ENCODE measurements around the gene RHOH.

GRCh38 chr4:40157436-40157835 is 39.4 kb upstream of the RHOH start:
- no peak for TF ChIP-seq CTCF (IDR thresholded peaks at IDR 0.05)
- TF ChIP-seq POLR2A (IDR thresholded peaks at IDR 0.05; ENCODE audit: low read depth) = no peak
- no peak for TF ChIP-seq POLR2AphosphoS5 (IDR thresholded peaks at IDR 0.05)

All from esophagus muscularis mucosa (tissue), 3 donors.